ENCODE data around the gene FAAP100.

FAAP100 gene

GRCh38 chr17:81509972-81510784 lies 42.0 kb downstream of the FAAP100 start:
- no peak for DNase-seq (ENCODE audit: low spot score)

- no peak for DNase-seq (ENCODE audit: low spot score)
Observed at GRCh38 chr17:81509207-81509971, 42.8 kb downstream of the FAAP100 start.

- no peak for DNase-seq (ENCODE audit: low spot score)
Observed at GRCh38 chr17:81508639-81509206, 43.4 kb downstream of the FAAP100 start.

- DNase-seq (ENCODE audit: low spot score): no peak
Observed at GRCh38 chr17:81503619-81504018, 48.5 kb downstream of the FAAP100 start.

- DNase-seq (ENCODE audit: low spot score): no peak
Observed at GRCh38 chr17:81502471-81503017, 49.6 kb downstream of the FAAP100 start.

- DNase-seq (ENCODE audit: low spot score): no peak
Observed at GRCh38 chr17:81500047-81500446, 52.1 kb downstream of the FAAP100 start.

GRCh38 chr17:81499601-81499970 lies 52.6 kb downstream of the FAAP100 start:
- DNase-seq (ENCODE audit: low spot score): no peak

GRCh38 chr17:81498953-81499600 lies 53.1 kb downstream of the FAAP100 start:
- no peak for DNase-seq (ENCODE audit: low spot score)

- no peak for DNase-seq (ENCODE audit: low spot score)
Observed at GRCh38 chr17:81494626-81495377, 57.4 kb downstream of the FAAP100 start.

- no peak for DNase-seq (ENCODE audit: low spot score)
Observed at GRCh38 chr17:81493198-81494038, 58.7 kb downstream of the FAAP100 start.

GRCh38 chr17:81492706-81493105 lies 59.4 kb downstream of the FAAP100 start:
- no peak for DNase-seq (ENCODE audit: low spot score)

- no peak for DNase-seq (ENCODE audit: low spot score)
Observed at GRCh38 chr17:81492202-81492601, 60.0 kb downstream of the FAAP100 start.

GRCh38 chr17:81491761-81492160 lies 60.4 kb downstream of the FAAP100 start:
- no peak for DNase-seq (ENCODE audit: low spot score)

GRCh38 chr17:81491181-81491581 lies 61.0 kb downstream of the FAAP100 start:
- DNase-seq (ENCODE audit: low spot score): no peak

- DNase-seq (ENCODE audit: low spot score): no peak
Observed at GRCh38 chr17:81489998-81490992, 61.9 kb downstream of the FAAP100 start.
